ENCODE results near the gene EPHB1.

EPHB1 gene

GRCh38 chr3:135148398-135149020, 353.4 kb downstream of the EPHB1 start:
- no peak for DNase-seq (ENCODE audit: low read depth)
- TF ChIP-seq CTCF (IDR thresholded peaks at IDR 0.05; ENCODE audit: low read depth, low read length, missing control alignments) = no peak
- in situ Hi-C loops (cut with HindIII; ENCODE audit: low sequenced_read_pairs) = no loop called here
- no peak overlapping the region for H3K4me3 ChIP-seq (ENCODE audit: low read depth, low read length)

- no peak for DNase-seq (ENCODE audit: low read depth)
- in situ Hi-C loops (cut with HindIII; ENCODE audit: low sequenced_read_pairs) = no loop called here
- no peak for TF ChIP-seq CTCF (IDR thresholded peaks at IDR 0.05; ENCODE audit: low read depth, low read length, missing control alignments)
- no peak overlapping the region for H3K4me3 ChIP-seq (ENCODE audit: low read depth, low read length)
Measured at GRCh38 chr3:135149707-135150681, 354.9 kb downstream of the EPHB1 start.

GRCh38 chr3:135154186-135154585, 359.1 kb downstream of the EPHB1 start:
- DNase-seq (ENCODE audit: low read depth) = no peak
- in situ Hi-C loops (cut with HindIII; ENCODE audit: low sequenced_read_pairs) = no loop called here
- H3K4me3 ChIP-seq (ENCODE audit: low read depth, low read length) = no peak overlapping the region
- no peak for TF ChIP-seq CTCF (IDR thresholded peaks at IDR 0.05; ENCODE audit: low read depth, low read length, missing control alignments)

- no peak overlapping the region for H3K4me3 ChIP-seq (ENCODE audit: low read depth, low read length)
- in situ Hi-C loops (cut with HindIII; ENCODE audit: low sequenced_read_pairs) = no loop called here
- no peak for TF ChIP-seq CTCF (IDR thresholded peaks at IDR 0.05; ENCODE audit: low read depth, low read length, missing control alignments)
- no peak for DNase-seq (ENCODE audit: low read depth)
Measured at GRCh38 chr3:135155228-135155627, 360.2 kb downstream of the EPHB1 start.

- DNase-seq (ENCODE audit: low read depth) = no peak
- in situ Hi-C loops (cut with HindIII; ENCODE audit: low sequenced_read_pairs) = no loop called here
- no peak overlapping the region for H3K4me3 ChIP-seq (ENCODE audit: low read depth, low read length)
- TF ChIP-seq CTCF (IDR thresholded peaks at IDR 0.05; ENCODE audit: low read depth, low read length, missing control alignments) = no peak
Measured at GRCh38 chr3:135155791-135156190, 360.7 kb downstream of the EPHB1 start.

- TF ChIP-seq CTCF (IDR thresholded peaks at IDR 0.05; ENCODE audit: low read depth, low read length, missing control alignments) = no peak
- no peak overlapping the region for H3K4me3 ChIP-seq (ENCODE audit: low read depth, low read length)
- no peak for DNase-seq (ENCODE audit: low read depth)
- in situ Hi-C loops (cut with HindIII; ENCODE audit: low sequenced_read_pairs) = no loop called here
Measured at GRCh38 chr3:135157045-135157740, 362.1 kb downstream of the EPHB1 start.
